A549 (cell line): ENCODE measurements around the gene TMEM190. TPM values are rescaled to one million over a fixed set of nuclear protein-coding genes. Genes with fewer than 3 reads are reported as not detected.

Experiments used
- ATAC-seq, 2 experiments: fragments of 200-7000 bp in 1 of 2; fragments of >200 bp in 1 of 2; cut with Nextera tagmentation in 1 of 2; cut with Tn5 transposase in 1 of 2; 3 replicates each; pipeline versions ENCODE4 v1.8.0 to v1.9.1; 2018 to 2020; ENCODE audit warnings: mild to moderate bottlenecking in 1 of 2, moderate library complexity in 1 of 2
- CTCF ChIA-PET: fragments of 300-600 bp; sonication (Branson Sonifier 250); formaldehyde crosslinking; extraction: SDS; loops from one replicate; lab custom pipeline; 2021; ENCODE audit warnings: antibody characterized with exemption, inconsistent platforms; lab: Yijun Ruan, JAX
- POLR2A ChIA-PET: fragments of 350-600 bp; formaldehyde crosslinking; extraction: SDS; loops from one replicate; lab custom pipeline; 2021; ENCODE audit warnings: antibody characterized with exemption, inconsistent platforms; lab: Yijun Ruan, JAX
- DNase-seq, 2 experiments: peaks; one replicate each; pipeline versions ENCODE4 v3.0.0 to v3.0.0-alpha.2; 2011 to 2016; ENCODE audit warnings: low read depth in 1 of 2, low spot score in 1 of 2
- FAIRE-seq: peaks from 2 replicates; lab custom pipeline; 2011; peaks lifted over from hg19 to GRCh38; lab: Jason Lieb, UNC
- H3K27ac ChIP-seq, 2 experiments: fragments of >200 bp; sonication (Bioruptor Twin); formaldehyde crosslinking; 3 replicates each; pipeline ENCODE4 v1.5.1; 2016 to 2017
- H3K4me1 ChIP-seq: fragments of >200 bp; sonication (Bioruptor Twin); formaldehyde crosslinking; 3 replicates; pipeline ENCODE4 v1.6.1; 2016
- H3K4me2 ChIP-seq: fragments of >200 bp; sonication (Bioruptor Twin); formaldehyde crosslinking; 3 replicates; pipeline ENCODE4 v1.6.1; 2016
- H3K4me3 ChIP-seq: fragments of >200 bp; sonication (Bioruptor Twin); formaldehyde crosslinking; 3 replicates; pipeline ENCODE4 v1.5.1; 2016
- H3K9me3 ChIP-seq: fragments of >200 bp; sonication (Bioruptor Twin); formaldehyde crosslinking; 3 replicates; pipeline ENCODE4 v1.6.1; 2016
- EP300 ChIP-seq, 2 experiments: fragments of >200 bp; sonication (Bioruptor Twin); formaldehyde crosslinking; IDR thresholded peaks; 2 replicates in 1 of 2; 3 replicates in 1 of 2; pipeline ENCODE4 v1.6.1; 2016 to 2017
- GATA3 ChIP-seq: IDR thresholded peaks from 2 replicates; pipeline ENCODE4 v1.6.1; 2012; ENCODE audit warnings: borderline replicate concordance
- HDAC2 ChIP-seq: fragments of 200-600 bp; sonication (generic); IDR thresholded peaks from 2 replicates; pipeline ENCODE4 v1.6.1; 2016
- JUN ChIP-seq, 2 experiments: fragments of >200 bp; sonication (Bioruptor Twin); formaldehyde crosslinking; IDR thresholded peaks; 2 replicates in 1 of 2; 3 replicates in 1 of 2; pipeline ENCODE4 v1.6.1; 2016 to 2017
- MAFK ChIP-seq: fragments of 450-650 bp; IDR thresholded peaks from 2 replicates; pipeline ENCODE4 v1.6.1; 2014; ENCODE audit not compliant: partially characterized antibody
- POLR2A ChIP-seq: IDR thresholded peaks from 2 replicates; pipeline ENCODE4 v1.6.1; 2012; ENCODE audit warnings: mild to moderate bottlenecking, low read length
- POLR2AphosphoS2 ChIP-seq: conservative IDR thresholded peaks from 2 replicates; pipeline ENCODE4 v1.6.1; 2012; ENCODE audit warnings: low read length, improper control_type of control experiment, inconsistent platforms
- SREBF2 ChIP-seq: fragments of 450-650 bp; IDR thresholded peaks from 2 replicates; pipeline ENCODE4 v1.6.1; 2014; ENCODE audit warnings: mild to moderate bottlenecking, moderate library complexity
- TFCP2L1 ChIP-seq: fragments of 250-450 bp; sonication (Bioruptor Pico); IDR thresholded peaks from 2 replicates; pipeline ENCODE4 v1.5.0; 2021; ENCODE audit warnings: mild to moderate bottlenecking
- USF2 ChIP-seq: fragments of 450-650 bp; IDR thresholded peaks from 2 replicates; pipeline ENCODE4 v1.6.1; 2014; ENCODE audit warnings: antibody characterized with exemption
- WGBS: methylation state at CpG from one replicate; pipeline ENCODE4 v1.1.6; 2017; ENCODE audit errors: missing lambda C conversion rate; 5-methylcytosine and 5-hydroxymethylcytosine counted together
- polyA plus RNA-seq, 4 experiments: library from polyadenylated mRNA; depleted of rRNA in 3 of 4; stranded (reverse); fragments of >200 nt; fragmentation: RNase III in 1 of 4; extraction: RNeasy Plus Mini Kit Qiagen cat#74134 plus additional on column Dnase treatment in 1 of 4; gene quantifications; 2 replicates in 3 of 4; 3 replicates in 1 of 4; pipeline ENCODE4 v1.2.3, GENCODE V29; 2011 to 2017
- TF ChIP-seq, protein P1 (sequence below): IDR thresholded peaks from 2 replicates; pipeline ENCODE4 v1.6.1; 2012
- TF ChIP-seq, protein P2 (sequence below): fragments of >200 bp; sonication (Bioruptor Twin); formaldehyde crosslinking; IDR thresholded peaks from 2 replicates; pipeline ENCODE4 v1.6.1; 2016
- TF ChIP-seq, protein P3 (sequence below): fragments of >200 bp; sonication (Bioruptor Twin); formaldehyde crosslinking; IDR thresholded peaks from 3 replicates; pipeline ENCODE4 v1.6.1; 2016
- TF ChIP-seq, protein P4 (sequence below): fragments of 150-350 bp; IDR thresholded peaks from 2 replicates; pipeline ENCODE4 v1.6.1; 2014; ENCODE audit warnings: low read depth, mild to moderate bottlenecking, low read length

Gene TMEM190
- polyA plus RNA-seq, 2 of the 4 experiments (the other 2 are of a cell fraction), result 0.58 to 1.7 TPM

- Histone ChIP-seq H3K4me2 (peak overlapping the region; percentile 90), H3K4me1 (peaks cover 64% of the 10 kb centered on the region), H3K9me3 (no peaks in the 10 kb centered on the region), H3K4me3 (peak overlapping the region; percentile 89), H3K27ac (peak overlapping the region; percentile 91 to 99)
- POLR2A ChIA-PET, result interaction anchor here (0.9 to 6.5 kb wide), 5 partner anchors 16 to 108 kb away, joined by 3 to 55 read pairs (median 4); partner anchors contain the start of genes HSPBP1, KMT5C and UBE2S
- TF ChIP-seq HDAC2, result no peak
- TF ChIP-seq JUN (IDR thresholded peaks at IDR 0.05), result peak in 1 of 2 experiments; percentile 46; a peak in 1 of 5 replicates
- no peak for TF ChIP-seq USF2
- TF ChIP-seq, protein P1, sequence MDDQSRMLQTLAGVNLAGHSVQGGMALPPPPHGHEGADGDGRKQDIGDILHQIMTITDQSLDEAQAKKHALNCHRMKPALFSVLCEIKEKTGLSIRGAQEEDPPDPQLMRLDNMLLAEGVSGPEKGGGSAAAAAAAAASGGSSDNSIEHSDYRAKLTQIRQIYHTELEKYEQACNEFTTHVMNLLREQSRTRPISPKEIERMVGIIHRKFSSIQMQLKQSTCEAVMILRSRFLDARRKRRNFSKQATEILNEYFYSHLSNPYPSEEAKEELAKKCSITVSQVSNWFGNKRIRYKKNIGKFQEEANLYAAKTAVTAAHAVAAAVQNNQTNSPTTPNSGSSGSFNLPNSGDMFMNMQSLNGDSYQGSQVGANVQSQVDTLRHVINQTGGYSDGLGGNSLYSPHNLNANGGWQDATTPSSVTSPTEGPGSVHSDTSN, result no peak
- TF ChIP-seq, protein P2, sequence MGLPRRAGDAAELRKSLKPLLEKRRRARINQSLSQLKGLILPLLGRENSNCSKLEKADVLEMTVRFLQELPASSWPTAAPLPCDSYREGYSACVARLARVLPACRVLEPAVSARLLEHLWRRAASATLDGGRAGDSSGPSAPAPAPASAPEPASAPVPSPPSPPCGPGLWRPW, result no peak
- ATAC-seq (no peak), FAIRE-seq (no peak), DNase-seq (no peak)
- CTCF ChIA-PET, result interaction anchor here (0.7 to 7.0 kb wide), 12 partner anchors 9 to 247 kb away, joined by 3 to 38 read pairs (median 4); partner anchors contain the start of genes DNAAF3 and KMT5C
- 79% methylated on average over 16 of the region's 24 CpGs for WGBS
Measured at GRCh38 chr19:55387736-55388497, 11.3 kb downstream of the TMEM190 start.

DNA sequence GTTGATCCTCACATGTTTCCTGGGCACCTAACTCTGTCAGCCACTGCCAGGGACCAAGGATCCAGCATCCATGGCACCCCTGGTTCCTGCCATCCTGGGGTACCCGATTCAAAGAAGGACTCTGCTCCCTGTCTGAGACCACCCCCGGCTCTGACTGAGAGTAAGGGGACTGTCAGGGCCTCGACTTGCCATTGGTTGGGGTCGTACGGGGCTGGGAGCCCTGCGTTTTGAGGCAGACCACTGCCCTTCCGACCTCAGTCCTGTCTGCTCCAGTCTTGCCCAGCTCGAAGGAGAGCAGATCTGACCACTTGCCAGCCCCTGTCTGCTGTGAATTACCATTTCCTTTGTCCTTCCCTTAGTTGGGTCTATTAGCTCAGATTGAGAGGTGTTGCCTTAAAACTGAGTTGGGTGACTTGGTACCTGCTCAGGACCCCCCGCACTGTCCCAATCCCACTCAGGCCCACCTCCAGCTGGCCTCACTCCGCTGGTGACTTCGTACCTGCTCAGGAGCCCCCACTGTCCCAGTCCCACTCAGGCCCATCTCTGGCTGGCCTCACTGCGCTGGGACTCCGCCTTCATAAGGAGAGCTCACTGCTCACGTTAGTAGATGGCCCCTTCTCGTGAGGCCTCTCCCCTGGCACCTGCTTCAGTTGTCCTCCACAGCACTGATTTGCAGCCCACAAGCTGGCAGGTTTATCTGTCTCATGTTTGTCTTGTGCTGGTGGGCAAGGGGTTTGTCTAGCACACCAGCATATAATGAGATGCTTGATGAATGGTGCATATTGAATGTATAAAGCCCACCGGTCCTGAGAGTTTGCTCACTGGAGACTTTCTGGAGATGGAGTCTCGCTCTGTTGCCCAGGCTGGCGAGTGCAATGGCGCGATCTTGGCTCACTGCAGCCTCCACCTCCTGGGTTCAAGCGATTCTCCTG lies 13.0 kb downstream of the TMEM190 start:
- peak overlapping the region; percentile 90 for H3K4me2 ChIP-seq
- TF ChIP-seq POLR2AphosphoS2 (no peak; the same call in 1 of the 2 replicates), SREBF2 (no peak), JUN (IDR thresholded peaks at IDR 0.05) (peak; percentile 18 to 65; a peak in 3 of 5 replicates), POLR2A (peak; percentile 29; the same call in 1 of the 2 replicates)
- TF ChIP-seq, protein P3, sequence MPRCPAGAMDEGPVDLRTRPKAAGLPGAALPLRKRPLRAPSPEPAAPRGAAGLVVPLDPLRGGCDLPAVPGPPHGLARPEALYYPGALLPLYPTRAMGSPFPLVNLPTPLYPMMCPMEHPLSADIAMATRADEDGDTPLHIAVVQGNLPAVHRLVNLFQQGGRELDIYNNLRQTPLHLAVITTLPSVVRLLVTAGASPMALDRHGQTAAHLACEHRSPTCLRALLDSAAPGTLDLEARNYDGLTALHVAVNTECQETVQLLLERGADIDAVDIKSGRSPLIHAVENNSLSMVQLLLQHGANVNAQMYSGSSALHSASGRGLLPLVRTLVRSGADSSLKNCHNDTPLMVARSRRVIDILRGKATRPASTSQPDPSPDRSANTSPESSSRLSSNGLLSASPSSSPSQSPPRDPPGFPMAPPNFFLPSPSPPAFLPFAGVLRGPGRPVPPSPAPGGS, result peak; percentile 39; the same call in 2 of the 3 replicates
- TF ChIP-seq, all 56 proteins: peak for 3
- H3K27ac ChIP-seq, result peak overlapping the region; percentile 15 to 99; a peak in 3 of 6 replicates
- peaks cover 64% of the 10 kb centered on the region for H3K4me1 ChIP-seq
- CTCF ChIA-PET, result interaction anchor here (0.8 to 7.0 kb wide), 10 partner anchors 13 to 248 kb away, joined by 3 to 38 read pairs (median 4); partner anchors contain the start of gene UBE2S
- H3K4me3 ChIP-seq, result peak overlapping the region; percentile 89; the same call in 2 of the 3 replicates
- POLR2A ChIA-PET, result interaction anchor here (0.6 to 6.5 kb wide), 6 partner anchors 16 to 233 kb away, joined by 3 to 55 read pairs (median 4); partner anchors contain the start of genes HSPBP1, IL11 and UBE2S
- H3K9me3 ChIP-seq, result no peaks in the 10 kb centered on the region
- DNase-seq (no peak), FAIRE-seq (no peak), ATAC-seq (no peak)
- WGBS, result 90% methylated on average over 21 of the region's 21 CpGs

- WGBS, result 83% methylated on average over 7 of the region's 7 CpGs
- Histone ChIP-seq H3K27ac (peak overlapping the region in 1 of 2 experiments; percentile 99; a peak in 3 of 6 replicates), H3K4me3 (no peak overlapping the region), H3K9me3 (no peaks in the 10 kb centered on the region), H3K4me2 (peak overlapping the region; percentile 90; the same call in 2 of the 3 replicates), H3K4me1 (peaks cover 61% of the 10 kb centered on the region)
- ATAC-seq, result no peak
- DNase-seq, result no peak
- TF ChIP-seq EP300 (IDR thresholded peaks at IDR 0.05), result no peak
- 0 out of 2 replicates have a peak, but pooled peaks have one; percentile 9 for TF ChIP-seq TFCP2L1
- TF ChIP-seq MAFK, result no peak
- TF ChIP-seq GATA3, result 0 out of 2 replicates have a peak, but pooled peaks have one; percentile 8
- TF ChIP-seq, protein P4, sequence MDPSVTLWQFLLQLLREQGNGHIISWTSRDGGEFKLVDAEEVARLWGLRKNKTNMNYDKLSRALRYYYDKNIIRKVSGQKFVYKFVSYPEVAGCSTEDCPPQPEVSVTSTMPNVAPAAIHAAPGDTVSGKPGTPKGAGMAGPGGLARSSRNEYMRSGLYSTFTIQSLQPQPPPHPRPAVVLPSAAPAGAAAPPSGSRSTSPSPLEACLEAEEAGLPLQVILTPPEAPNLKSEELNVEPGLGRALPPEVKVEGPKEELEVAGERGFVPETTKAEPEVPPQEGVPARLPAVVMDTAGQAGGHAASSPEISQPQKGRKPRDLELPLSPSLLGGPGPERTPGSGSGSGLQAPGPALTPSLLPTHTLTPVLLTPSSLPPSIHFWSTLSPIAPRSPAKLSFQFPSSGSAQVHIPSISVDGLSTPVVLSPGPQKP, result no peak
- ChIA-PET POLR2A (interaction anchor here (0.8 to 6.5 kb wide), 5 partner anchors 15 to 273 kb away, joined by 3 to 55 read pairs (median 4); partner anchors contain the start of genes HSPBP1, PPP1R12C and UBE2S), CTCF (interaction anchor here (0.8 to 7.0 kb wide), 9 partner anchors 12 to 257 kb away, joined by 3 to 38 read pairs (median 6); partner anchors contain the start of genes CCDC106 and UBE2S)
- no peak for FAIRE-seq
Measured at GRCh38 chr19:55390461-55390880, 13.8 kb downstream of the TMEM190 start.
